Mesendoderm (in vitro differentiated cells): ENCODE data around the gene NFIC.

Experiments
- DNase-seq: peaks from one replicate; pipeline ENCODE4 v3.0.0; 2013
- H2AK5ac ChIP-seq: 2 replicates; pipeline ENCODE4 v1.6.1; 2013; ENCODE audit warnings: low read length, inconsistent platforms
- H2BK120ac ChIP-seq: 2 replicates; pipeline ENCODE4 v1.6.1; 2013; ENCODE audit warnings: low read depth, mild to moderate bottlenecking, low read length, moderate library complexity, mixed read lengths
- H2BK15ac ChIP-seq: replicated peaks from 2 replicates; pipeline ENCODE4 v1.6.1; 2013; ENCODE audit warnings: low read depth, mild to moderate bottlenecking, moderate library complexity
- H2BK5ac ChIP-seq: 2 replicates; pipeline ENCODE4 v1.6.1; 2013; ENCODE audit warnings: low read length, inconsistent platforms
- H3K18ac ChIP-seq: 2 replicates; pipeline ENCODE4 v1.6.1; 2013; ENCODE audit warnings: mild to moderate bottlenecking, low read length, mixed read lengths
- H3K23ac ChIP-seq: one replicate; pipeline ENCODE4 v1.6.1; 2013; ENCODE audit warnings: low read length
- H3K27ac ChIP-seq: 2 replicates; pipeline ENCODE4 v1.5.1; 2013; ENCODE audit warnings: low read depth, mild to moderate bottlenecking, inconsistent platforms, low read length, moderate library complexity
- H3K27me3 ChIP-seq: 2 replicates; pipeline ENCODE4 v1.6.1; 2013; ENCODE audit warnings: low read length, control low read depth, mild to moderate bottlenecking, inconsistent platforms; ENCODE audit not compliant: insufficient read depth, poor library complexity
- H3K36me3 ChIP-seq: 2 replicates; pipeline ENCODE4 v1.6.1; 2013; ENCODE audit warnings: low read length, inconsistent platforms; ENCODE audit not compliant: control insufficient read depth, insufficient read depth
- H3K4ac ChIP-seq: one replicate; pipeline ENCODE4 v1.6.1; 2013; ENCODE audit warnings: low read depth, mild to moderate bottlenecking, low read length, moderate library complexity
- H3K4me1 ChIP-seq: 2 replicates; pipeline ENCODE4 v1.6.1; 2013; ENCODE audit warnings: low read depth, low read length, inconsistent platforms; ENCODE audit not compliant: control insufficient read depth
- H3K4me2 ChIP-seq: 2 replicates; pipeline ENCODE4 v1.6.1; 2013; ENCODE audit warnings: low read length
- H3K4me3 ChIP-seq: 2 replicates; pipeline ENCODE4 v1.5.1; 2013; ENCODE audit warnings: mild to moderate bottlenecking, low read length
- H3K56ac ChIP-seq: one replicate; pipeline ENCODE4 v1.6.1; 2013; ENCODE audit warnings: low read length
- H3K79me1 ChIP-seq: 2 replicates; pipeline ENCODE4 v1.6.1; 2013; ENCODE audit warnings: low read length, inconsistent platforms
- H3K79me2 ChIP-seq: 2 replicates; pipeline ENCODE4 v1.6.1; 2013; ENCODE audit warnings: mild to moderate bottlenecking, low read length; ENCODE audit not compliant: control insufficient read depth, insufficient read depth
- H3K9ac ChIP-seq: 2 replicates; pipeline ENCODE4 v1.6.1; 2013; ENCODE audit warnings: low read length, inconsistent platforms
- H4K5ac ChIP-seq: one replicate; pipeline ENCODE4 v1.6.1; 2013; ENCODE audit warnings: low read length
- H4K8ac ChIP-seq: one replicate; pipeline ENCODE4 v1.6.1; 2013; ENCODE audit warnings: low read depth, mild to moderate bottlenecking, control low read depth, low read length, moderate library complexity
- WGBS: extraction: QIAGEN DNeasy Blood & Tissue Kit; methylation state at CpG from one replicate; pipeline ENCODE4 v1.1.7; 2013; ENCODE audit warnings: low lambda C conversion rate, missing lambda C conversion rate; ENCODE audit not compliant: insufficient coverage; ENCODE audit errors: extremely low coverage; 5-methylcytosine and 5-hydroxymethylcytosine counted together

Gene NFIC

DNA sequence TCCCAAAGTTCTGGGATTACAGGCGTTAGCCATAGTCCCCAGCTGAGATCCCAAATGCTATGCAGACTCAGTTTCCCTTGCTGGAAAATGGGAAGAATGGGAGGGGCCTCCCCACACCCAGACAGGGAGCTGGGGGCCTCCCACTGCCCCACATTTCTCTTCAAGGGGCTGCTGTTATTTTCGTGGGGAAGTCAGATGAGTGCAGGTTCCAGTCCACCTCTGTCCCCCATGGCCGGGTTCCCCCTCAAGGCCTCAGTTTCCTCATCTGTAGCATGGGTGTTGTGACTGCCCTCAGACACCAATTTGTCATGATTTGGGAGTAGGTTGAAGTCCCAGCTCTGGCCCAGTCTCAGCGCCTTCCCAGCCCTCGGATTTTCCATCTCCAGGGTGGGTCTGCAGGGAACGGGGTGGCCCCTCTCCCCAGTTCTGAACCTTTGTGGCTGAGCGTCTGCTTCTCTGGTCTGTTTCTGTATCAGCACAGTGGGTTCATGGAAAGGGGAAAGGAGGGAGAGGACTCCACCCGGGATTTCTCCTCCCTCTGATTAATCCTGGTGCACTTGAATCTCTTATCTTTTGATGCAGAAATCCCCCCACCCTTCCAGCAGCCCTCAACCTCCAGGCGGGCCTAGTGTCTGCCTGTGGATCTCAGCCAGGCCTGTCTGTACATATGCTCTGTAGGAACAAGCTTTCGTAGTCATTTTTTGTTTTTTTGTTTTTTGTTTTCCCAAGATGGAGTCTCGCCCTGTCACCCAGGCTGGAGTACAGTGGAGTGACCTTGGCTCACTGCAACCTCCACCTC, 12.2 kb downstream of the NFIC start:
- H3K9ac ChIP-seq: no peak overlapping the region
- H4K8ac ChIP-seq: no peak overlapping the region
- no CpG with 5 or more reads among the region's 11 CpGs for WGBS

DNA sequence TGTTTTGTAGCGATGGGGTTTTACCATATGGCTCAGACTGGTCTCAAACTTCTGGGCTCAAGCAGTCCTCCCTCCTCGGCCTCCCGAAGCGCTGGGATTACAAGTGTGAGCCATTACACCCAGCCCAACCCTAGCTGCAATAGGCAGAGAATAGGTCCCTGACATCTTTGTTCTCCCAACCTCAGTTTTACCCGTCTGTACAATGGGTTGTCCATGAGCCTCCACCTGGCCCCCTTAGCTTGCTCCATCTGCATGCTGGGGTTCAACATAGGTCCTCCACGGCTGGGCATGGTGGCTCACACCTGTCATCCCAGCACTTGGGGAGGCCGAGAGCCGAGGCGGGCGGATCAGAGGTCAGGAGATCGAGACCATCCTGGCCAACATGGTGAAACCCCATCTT, 14.4 kb downstream of the NFIC start:
- no peaks in the 10 kb centered on the region for H3K4me1 ChIP-seq
- H3K79me2 ChIP-seq: no peaks in the 10 kb centered on the region
- H3K27me3 ChIP-seq: no peaks in the 10 kb centered on the region
- no peak overlapping the region for H4K5ac ChIP-seq
- H3K27ac ChIP-seq: no peak overlapping the region
- H3K9ac ChIP-seq: no peak overlapping the region
- H2BK15ac ChIP-seq: no peak overlapping the region
- H3K18ac ChIP-seq: no peak overlapping the region
- DNase-seq: no peak
- H3K23ac ChIP-seq: no peak overlapping the region
- WGBS: no CpG with 5 or more reads among the region's 11 CpGs
- no peak overlapping the region for H2AK5ac ChIP-seq
- no peaks in the 10 kb centered on the region for H3K79me1 ChIP-seq
- H3K56ac ChIP-seq: no peak overlapping the region
- no peak overlapping the region for H4K8ac ChIP-seq
- no peak overlapping the region for H2BK5ac ChIP-seq
- H3K36me3 ChIP-seq: no peaks in the 10 kb centered on the region
- no peak overlapping the region for H3K4ac ChIP-seq
- H3K4me3 ChIP-seq: no peak overlapping the region
- H2BK120ac ChIP-seq: no peak overlapping the region
- H3K4me2 ChIP-seq: no peak overlapping the region

More for the DNA sequence above, 12.2 kb downstream of the NFIC start:
- Histone ChIP-seq H3K27ac (no peak overlapping the region), H3K27me3 (no peaks in the 10 kb centered on the region), H3K4me1 (no peaks in the 10 kb centered on the region), H2BK120ac (no peak overlapping the region), H3K36me3 (no peaks in the 10 kb centered on the region), H2BK15ac (no peak overlapping the region), H3K18ac (no peak overlapping the region), H3K23ac (no peak overlapping the region), H3K4me3 (no peak overlapping the region), H2AK5ac (no peak overlapping the region), H3K4me2 (no peak overlapping the region), H3K4ac (no peak overlapping the region), H3K79me1 (no peaks in the 10 kb centered on the region), H2BK5ac (no peak overlapping the region), H3K56ac (no peak overlapping the region), H4K5ac (no peak overlapping the region), H3K79me2 (no peaks in the 10 kb centered on the region)
- DNase-seq: no peak

DNA sequence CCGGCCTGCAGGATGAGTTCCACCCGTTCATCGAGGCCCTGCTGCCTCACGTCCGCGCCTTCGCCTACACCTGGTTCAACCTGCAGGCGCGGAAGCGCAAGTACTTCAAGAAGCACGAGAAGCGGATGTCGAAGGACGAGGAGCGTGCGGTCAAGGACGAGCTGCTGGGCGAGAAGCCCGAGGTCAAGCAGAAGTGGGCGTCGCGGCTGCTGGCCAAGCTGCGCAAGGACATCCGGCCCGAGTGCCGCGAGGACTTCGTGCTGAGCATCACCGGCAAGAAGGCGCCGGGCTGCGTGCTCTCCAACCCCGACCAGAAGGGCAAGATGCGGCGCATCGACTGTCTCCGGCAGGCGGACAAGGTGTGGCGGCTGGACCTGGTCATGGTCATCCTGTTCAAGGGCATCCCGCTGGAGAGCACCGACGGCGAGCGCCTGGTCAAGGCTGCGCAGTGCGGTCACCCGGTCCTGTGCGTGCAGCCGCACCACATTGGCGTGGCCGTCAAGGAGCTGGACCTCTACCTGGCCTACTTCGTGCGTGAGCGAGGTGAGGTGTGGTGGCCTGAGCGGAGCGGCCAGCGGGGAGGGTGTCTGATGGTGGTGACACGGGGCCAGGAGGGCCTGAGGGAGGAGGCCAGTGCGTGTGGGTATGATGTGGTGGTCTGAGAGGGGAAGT, 15.5 kb downstream of the NFIC start:
- Histone ChIP-seq H2BK120ac (no peak overlapping the region), H3K23ac (no peak overlapping the region), H2BK5ac (no peak overlapping the region), H2AK5ac (no peak overlapping the region), H3K79me2 (no peaks in the 10 kb centered on the region), H3K56ac (no peak overlapping the region), H3K18ac (no peak overlapping the region), H4K5ac (no peak overlapping the region), H3K9ac (no peak overlapping the region), H3K4me3 (no peak overlapping the region), H3K79me1 (no peaks in the 10 kb centered on the region), H3K27me3 (no peaks in the 10 kb centered on the region), H4K8ac (no peak overlapping the region), H3K4me2 (no peak overlapping the region), H2BK15ac (no peak overlapping the region), H3K4me1 (no peaks in the 10 kb centered on the region), H3K36me3 (no peaks in the 10 kb centered on the region), H3K4ac (no peak overlapping the region), H3K27ac (no peak overlapping the region)
- WGBS: no CpG with 5 or more reads among the region's 59 CpGs
- no peak for DNase-seq

DNA sequence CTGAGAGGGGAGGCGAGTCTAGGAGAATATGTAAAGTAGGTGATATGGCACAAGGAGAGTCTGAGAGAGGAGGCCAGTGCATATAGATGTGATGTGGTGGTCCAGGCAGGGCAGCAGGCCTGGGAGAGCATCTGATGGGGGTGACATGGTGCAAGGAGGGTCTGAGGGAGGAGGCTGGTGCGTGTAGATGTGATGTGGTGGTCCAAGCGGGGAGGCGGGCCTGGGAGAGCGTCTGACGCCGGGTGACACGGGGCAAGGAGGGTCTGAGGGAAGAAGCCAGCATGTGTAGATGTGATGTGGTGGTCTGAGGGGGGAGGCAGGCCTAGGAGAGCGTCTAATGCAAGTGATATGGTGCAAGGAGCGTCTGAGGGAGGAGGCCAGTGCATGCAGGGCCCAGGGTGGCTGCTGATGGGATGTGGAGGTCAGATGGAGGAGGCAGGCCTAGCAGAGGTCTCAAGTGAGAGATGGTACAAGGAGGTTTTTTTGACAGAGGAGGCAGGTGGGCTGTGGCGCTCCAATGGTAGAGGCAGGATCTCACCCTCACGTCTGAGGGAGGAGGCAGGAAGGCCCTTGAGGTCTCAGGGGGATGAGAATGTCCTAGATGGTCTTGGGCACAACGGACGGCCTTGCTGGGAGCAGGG, 16.2 kb downstream of the NFIC start:
- Histone ChIP-seq H2BK15ac (no peak overlapping the region), H3K56ac (no peak overlapping the region), H3K4me3 (no peak overlapping the region), H3K4me1 (no peaks in the 10 kb centered on the region), H3K79me2 (no peaks in the 10 kb centered on the region), H3K79me1 (no peaks in the 10 kb centered on the region), H4K5ac (no peak overlapping the region), H3K9ac (no peak overlapping the region), H3K4ac (no peak overlapping the region), H3K23ac (no peak overlapping the region), H3K27me3 (no peaks in the 10 kb centered on the region), H3K27ac (no peak overlapping the region), H2BK120ac (no peak overlapping the region), H2AK5ac (no peak overlapping the region), H3K36me3 (no peaks in the 10 kb centered on the region), H3K18ac (no peak overlapping the region), H2BK5ac (no peak overlapping the region), H4K8ac (no peak overlapping the region), H3K4me2 (no peak overlapping the region)
- no CpG with 5 or more reads among the region's 14 CpGs for WGBS
- no peak for DNase-seq

DNA sequence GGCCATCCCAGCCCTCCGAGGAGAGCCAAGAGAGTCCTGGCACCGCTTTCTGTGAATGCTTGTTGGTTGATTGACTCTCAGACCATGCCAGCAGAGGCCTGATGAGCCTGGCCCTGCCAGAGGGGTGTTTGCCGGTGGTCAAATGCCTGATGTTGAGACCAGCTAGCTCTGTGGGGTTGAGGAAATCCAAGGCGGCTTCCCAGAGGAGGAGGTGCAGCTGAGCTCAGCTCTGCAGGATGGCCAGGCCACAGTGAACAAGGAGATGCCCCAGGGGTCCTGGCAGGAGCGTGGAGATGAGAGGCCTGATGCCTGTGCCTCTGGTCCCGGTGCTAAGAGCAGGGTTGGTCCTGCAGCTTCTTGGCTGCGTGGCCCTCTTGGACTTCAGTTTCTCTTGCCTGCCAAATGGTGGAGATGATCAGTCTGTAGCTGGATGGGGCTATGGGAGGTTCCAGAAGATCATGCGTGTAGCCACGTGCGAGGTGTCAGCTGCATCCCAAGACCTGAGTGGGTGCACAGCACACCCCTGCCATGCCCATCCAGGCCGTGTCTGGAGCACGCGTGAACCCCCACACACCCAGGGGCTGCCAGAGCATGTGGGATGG, 16.8 kb downstream of the NFIC start:
- no CpG with 5 or more reads among the region's 13 CpGs for WGBS
- no peaks in the 10 kb centered on the region for H3K4me1 ChIP-seq
- H2AK5ac ChIP-seq: no peak overlapping the region
- no peak overlapping the region for H3K4me3 ChIP-seq
- DNase-seq: no peak
- H3K79me2 ChIP-seq: no peaks in the 10 kb centered on the region
- no peak overlapping the region for H3K27ac ChIP-seq
- H3K4me2 ChIP-seq: no peak overlapping the region
- no peak overlapping the region for H3K23ac ChIP-seq
- H3K79me1 ChIP-seq: no peaks in the 10 kb centered on the region
- no peaks in the 10 kb centered on the region for H3K27me3 ChIP-seq
- no peak overlapping the region for H4K5ac ChIP-seq
- H3K9ac ChIP-seq: no peak overlapping the region
- no peak overlapping the region for H2BK5ac ChIP-seq
- H4K8ac ChIP-seq: no peak overlapping the region
- H3K36me3 ChIP-seq: no peaks in the 10 kb centered on the region
- H3K56ac ChIP-seq: no peak overlapping the region
- H3K18ac ChIP-seq: no peak overlapping the region
- no peak overlapping the region for H2BK15ac ChIP-seq
- no peak overlapping the region for H3K4ac ChIP-seq
- H2BK120ac ChIP-seq: no peak overlapping the region
